Measurements from ENCODE around the gene MRPS26. TPM values are rescaled to one million over a fixed set of nuclear protein-coding genes. Genes with fewer than 3 reads are reported as not detected.
A peak's percentile ranks its signal among the peaks of the same experiment; 100 is the strongest.
"Not testable (repeated sequence)": the region's sequence is repeated elsewhere in the genome, so short reads cannot be mapped to it uniquely, and the experiment has no call there.

The MRPS26 gene
- total RNA-seq, 1 experiment from 2014 or later: 52.7 TPM

DNA sequence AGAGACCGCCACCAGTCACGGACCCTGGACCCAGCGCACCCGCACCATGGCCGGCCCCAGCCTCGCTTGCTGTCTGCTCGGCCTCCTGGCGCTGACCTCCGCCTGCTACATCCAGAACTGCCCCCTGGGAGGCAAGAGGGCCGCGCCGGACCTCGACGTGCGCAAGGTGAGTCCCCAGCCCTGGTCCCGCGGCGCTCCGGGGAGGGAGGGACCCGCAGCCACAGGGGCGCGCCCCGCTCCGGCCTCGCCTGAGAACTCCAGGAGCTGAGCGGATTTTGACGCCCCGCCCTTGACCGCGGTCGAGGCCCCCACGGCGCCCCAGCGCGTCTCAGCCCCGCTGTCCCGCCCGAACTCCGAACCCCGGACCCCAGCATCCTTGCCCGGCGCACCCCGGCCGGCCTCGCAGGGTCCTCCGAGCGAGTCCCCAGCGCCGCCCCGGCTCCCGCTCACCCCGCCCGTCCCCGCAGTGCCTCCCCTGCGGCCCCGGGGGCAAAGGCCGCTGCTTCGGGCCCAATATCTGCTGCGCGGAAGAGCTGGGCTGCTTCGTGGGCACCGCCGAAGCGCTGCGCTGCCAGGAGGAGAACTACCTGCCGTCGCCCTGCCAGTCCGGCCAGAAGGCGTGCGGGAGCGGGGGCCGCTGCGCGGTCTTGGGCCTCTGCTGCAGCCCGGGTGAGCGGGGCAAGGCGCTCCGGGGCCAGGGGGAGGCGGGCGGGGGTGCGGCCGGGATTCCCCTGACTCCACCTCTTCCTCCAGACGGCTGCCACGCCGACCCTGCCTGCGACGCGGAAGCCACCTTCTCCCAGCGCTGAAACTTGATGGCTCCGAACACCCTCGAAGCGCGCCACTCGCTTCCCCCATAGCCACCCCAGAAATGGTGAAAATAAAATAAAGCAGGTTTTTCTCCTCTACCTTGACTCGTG, 26.0 kb downstream of the MRPS26 start, which contains the start of gene OXT:
Gene OXT, plus strand, starts transcription at position 11 of the 920 bp plus-strand sequence. Its CDS starts 36 bp downstream, at position 47.
- no TSS peak for BruUV-seq (replicated peaks)
- in situ Hi-C loops (cut with HindIII; ENCODE audit: low pct_unique_long_range_greater_than_20kb, low sequenced_read_pairs) (no loop called here), intact Hi-C loops (cut with micrococcal nuclease; ENCODE audit: unreplicated experiment) (no loop called here)
- ChIA-PET CTCF (no interaction called here), POLR2A (no interaction called here)
- TF ChIP-seq TCF7L2 (IDR thresholded peaks at IDR 0.05; ENCODE audit: low read depth, low read length): no peak
- TF ChIP-seq, protein P1, sequence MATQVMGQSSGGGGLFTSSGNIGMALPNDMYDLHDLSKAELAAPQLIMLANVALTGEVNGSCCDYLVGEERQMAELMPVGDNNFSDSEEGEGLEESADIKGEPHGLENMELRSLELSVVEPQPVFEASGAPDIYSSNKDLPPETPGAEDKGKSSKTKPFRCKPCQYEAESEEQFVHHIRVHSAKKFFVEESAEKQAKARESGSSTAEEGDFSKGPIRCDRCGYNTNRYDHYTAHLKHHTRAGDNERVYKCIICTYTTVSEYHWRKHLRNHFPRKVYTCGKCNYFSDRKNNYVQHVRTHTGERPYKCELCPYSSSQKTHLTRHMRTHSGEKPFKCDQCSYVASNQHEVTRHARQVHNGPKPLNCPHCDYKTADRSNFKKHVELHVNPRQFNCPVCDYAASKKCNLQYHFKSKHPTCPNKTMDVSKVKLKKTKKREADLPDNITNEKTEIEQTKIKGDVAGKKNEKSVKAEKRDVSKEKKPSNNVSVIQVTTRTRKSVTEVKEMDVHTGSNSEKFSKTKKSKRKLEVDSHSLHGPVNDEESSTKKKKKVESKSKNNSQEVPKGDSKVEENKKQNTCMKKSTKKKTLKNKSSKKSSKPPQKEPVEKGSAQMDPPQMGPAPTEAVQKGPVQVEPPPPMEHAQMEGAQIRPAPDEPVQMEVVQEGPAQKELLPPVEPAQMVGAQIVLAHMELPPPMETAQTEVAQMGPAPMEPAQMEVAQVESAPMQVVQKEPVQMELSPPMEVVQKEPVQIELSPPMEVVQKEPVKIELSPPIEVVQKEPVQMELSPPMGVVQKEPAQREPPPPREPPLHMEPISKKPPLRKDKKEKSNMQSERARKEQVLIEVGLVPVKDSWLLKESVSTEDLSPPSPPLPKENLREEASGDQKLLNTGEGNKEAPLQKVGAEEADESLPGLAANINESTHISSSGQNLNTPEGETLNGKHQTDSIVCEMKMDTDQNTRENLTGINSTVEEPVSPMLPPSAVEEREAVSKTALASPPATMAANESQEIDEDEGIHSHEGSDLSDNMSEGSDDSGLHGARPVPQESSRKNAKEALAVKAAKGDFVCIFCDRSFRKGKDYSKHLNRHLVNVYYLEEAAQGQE (IDR thresholded peaks at IDR 0.05; ENCODE audit: insufficient read depth in 1 of 2, low read depth in 2 of 2, low read length in 1 of 2): no peak
- TF ChIP-seq, protein P2, sequence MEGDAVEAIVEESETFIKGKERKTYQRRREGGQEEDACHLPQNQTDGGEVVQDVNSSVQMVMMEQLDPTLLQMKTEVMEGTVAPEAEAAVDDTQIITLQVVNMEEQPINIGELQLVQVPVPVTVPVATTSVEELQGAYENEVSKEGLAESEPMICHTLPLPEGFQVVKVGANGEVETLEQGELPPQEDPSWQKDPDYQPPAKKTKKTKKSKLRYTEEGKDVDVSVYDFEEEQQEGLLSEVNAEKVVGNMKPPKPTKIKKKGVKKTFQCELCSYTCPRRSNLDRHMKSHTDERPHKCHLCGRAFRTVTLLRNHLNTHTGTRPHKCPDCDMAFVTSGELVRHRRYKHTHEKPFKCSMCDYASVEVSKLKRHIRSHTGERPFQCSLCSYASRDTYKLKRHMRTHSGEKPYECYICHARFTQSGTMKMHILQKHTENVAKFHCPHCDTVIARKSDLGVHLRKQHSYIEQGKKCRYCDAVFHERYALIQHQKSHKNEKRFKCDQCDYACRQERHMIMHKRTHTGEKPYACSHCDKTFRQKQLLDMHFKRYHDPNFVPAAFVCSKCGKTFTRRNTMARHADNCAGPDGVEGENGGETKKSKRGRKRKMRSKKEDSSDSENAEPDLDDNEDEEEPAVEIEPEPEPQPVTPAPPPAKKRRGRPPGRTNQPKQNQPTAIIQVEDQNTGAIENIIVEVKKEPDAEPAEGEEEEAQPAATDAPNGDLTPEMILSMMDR (IDR thresholded peaks at IDR 0.05): no peak
- no peak for TF ChIP-seq POLR2AphosphoS5 (IDR thresholded peaks at IDR 0.05; ENCODE audit: low read depth, low read length)
- H3K27ac ChIP-seq (ENCODE audit: low read length): no peak within 1 kb of the TSS
- no peaks in the 10 kb centered on the region for H3K27me3 ChIP-seq (ENCODE audit: control insufficient read depth, insufficient read depth, low read length)
- H3K36me3 ChIP-seq (ENCODE audit: control insufficient read depth, insufficient read depth, low read length): no peaks in the 10 kb centered on the region
- H3K4me1 ChIP-seq (ENCODE audit: control insufficient read depth, insufficient read depth, low read length): 0 out of 2 replicates have a peak, but pooled peaks cover 3% of the 10 kb centered on the region
- H3K4me3 ChIP-seq (ENCODE audit: low read depth in 2 of 2, low read length in 2 of 2): peak within 1 kb of the TSS; percentile 6 to 21; a peak in 3 of 4 replicates
- H3K9me3 ChIP-seq (ENCODE audit: control insufficient read depth, insufficient read depth, low read depth, low read length): no peaks in the 10 kb centered on the region
- ATAC-seq: peak; percentile 18; the same call in 1 of the 2 replicates
- no peak for DNase-seq (ENCODE audit: low read depth, low spot score)

DNA sequence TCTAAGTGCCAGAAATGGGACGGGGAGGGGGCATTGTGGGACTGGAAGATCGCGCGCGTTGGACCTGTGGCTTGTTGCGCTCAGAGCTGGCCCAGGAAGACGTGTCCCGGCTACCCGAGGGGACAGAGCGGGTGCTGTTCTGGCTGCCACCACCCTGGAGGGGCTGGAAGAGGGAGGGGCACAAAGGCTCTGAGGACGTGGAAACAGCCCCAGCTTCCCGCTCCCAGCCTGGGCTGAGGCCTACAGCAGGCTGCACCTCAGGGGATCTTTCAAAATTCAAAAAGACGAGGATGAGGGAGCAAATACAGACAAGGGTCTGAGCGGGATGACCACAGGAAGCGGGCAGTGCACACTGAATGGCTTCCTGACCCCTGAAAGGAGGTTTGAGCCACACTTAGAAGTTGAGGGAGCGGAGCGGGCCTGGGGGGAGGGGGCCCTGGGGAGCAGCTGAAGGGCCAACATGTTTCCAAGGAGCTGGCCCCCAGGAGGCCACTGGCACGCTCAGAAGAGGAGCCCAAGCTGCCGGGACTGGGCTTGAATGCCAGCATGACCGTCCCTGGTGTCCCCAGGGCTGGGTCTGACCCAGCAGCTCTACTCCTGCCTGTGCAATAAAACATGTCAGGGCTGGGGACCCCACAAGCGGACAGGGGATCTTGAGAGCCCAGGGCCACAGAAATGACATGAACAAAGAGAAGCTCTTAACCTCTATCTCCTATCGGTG, 26.8 kb downstream of the MRPS26 start:
- Histone ChIP-seq H3K4me3 (ENCODE audit: low read depth in 2 of 2, low read length in 2 of 2) (no peak overlapping the region), H3K4me1 (ENCODE audit: control insufficient read depth, insufficient read depth, low read length) (0 out of 2 replicates have a peak, but pooled peaks cover 2% of the 10 kb centered on the region), H3K27ac (ENCODE audit: low read length) (no peak overlapping the region), H3K27me3 (ENCODE audit: control insufficient read depth, insufficient read depth, low read length) (no peaks in the 10 kb centered on the region), H3K9me3 (ENCODE audit: control insufficient read depth, insufficient read depth, low read depth, low read length) (no peaks in the 10 kb centered on the region), H3K36me3 (ENCODE audit: control insufficient read depth, insufficient read depth, low read length) (no peaks in the 10 kb centered on the region)
- ChIA-PET POLR2A (no interaction called here), CTCF (no interaction called here)
- intact Hi-C loops (cut with micrococcal nuclease; ENCODE audit: unreplicated experiment) (no loop called here), in situ Hi-C loops (cut with HindIII; ENCODE audit: low pct_unique_long_range_greater_than_20kb, low sequenced_read_pairs) (no loop called here)
- TF ChIP-seq, protein P1 (IDR thresholded peaks at IDR 0.05; ENCODE audit: insufficient read depth in 1 of 2, low read depth in 2 of 2, low read length in 1 of 2): no peak
- TF ChIP-seq SIN3A (IDR thresholded peaks at IDR 0.05; ENCODE audit: borderline replicate concordance, insufficient read depth, low read depth, low read length) (no peak), POLR2AphosphoS5 (IDR thresholded peaks at IDR 0.05; ENCODE audit: low read depth, low read length) (no peak), TCF7L2 (IDR thresholded peaks at IDR 0.05; ENCODE audit: low read depth, low read length) (no peak)
- TF ChIP-seq, protein P2 (IDR thresholded peaks at IDR 0.05): no peak
- ATAC-seq: no peak
- DNase-seq (ENCODE audit: low read depth, low spot score): no peak
- BruUV-seq (replicated peaks): no TSS peak

DNA sequence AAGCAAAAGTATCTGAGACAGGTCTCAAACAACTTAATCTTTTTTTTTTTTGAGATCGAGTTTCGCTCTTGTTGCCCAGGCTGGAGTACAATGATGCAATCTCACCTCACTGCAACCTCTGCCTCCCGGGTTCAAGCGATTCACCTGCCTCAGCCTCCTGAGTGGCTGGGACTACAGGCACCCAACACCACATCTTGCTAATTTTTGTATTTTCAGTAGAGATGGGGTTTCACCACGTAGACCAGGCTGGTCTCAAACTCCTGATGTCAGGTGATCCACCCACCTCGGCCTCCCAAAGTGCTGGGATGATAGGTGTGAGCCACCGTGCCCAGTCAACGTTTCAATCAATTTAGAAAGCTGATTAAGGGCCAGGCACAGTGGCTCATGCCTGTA, 27.4 kb downstream of the MRPS26 start:
- CTCF ChIA-PET; H3K9me3 ChIP-seq (ENCODE audit: control insufficient read depth, insufficient read depth, low read depth, low read length); H3K4me3 ChIP-seq (ENCODE audit: low read depth in 2 of 2, low read length in 2 of 2); POLR2A ChIA-PET; ATAC-seq; H3K27me3 ChIP-seq (ENCODE audit: control insufficient read depth, insufficient read depth, low read length); BruUV-seq (replicated peaks); H3K36me3 ChIP-seq (ENCODE audit: control insufficient read depth, insufficient read depth, low read length); intact Hi-C loops (cut with micrococcal nuclease; ENCODE audit: unreplicated experiment); H3K27ac ChIP-seq (ENCODE audit: low read length); in situ Hi-C loops (cut with HindIII; ENCODE audit: low pct_unique_long_range_greater_than_20kb, low sequenced_read_pairs); H3K4me1 ChIP-seq (ENCODE audit: control insufficient read depth, insufficient read depth, low read length); DNase-seq (ENCODE audit: low read depth, low spot score): not testable (repeated sequence)

Data from Panc1 (cell line).